C4-2B (cell line): Measurements from ENCODE around the gene GFRA1.

ENCODE experiments used
- H3K27ac ChIP-seq: fragments of 450-650 bp; 2 replicates; pipeline ENCODE4 v1.5.1; 2017
- ZFX ChIP-seq: fragments of 450-650 bp; IDR thresholded peaks from 2 replicates; pipeline ENCODE4 v1.6.1; 2017
- TF ChIP-seq, protein P1 (sequence below): fragments of 450-650 bp; conservative IDR thresholded peaks from 2 replicates; pipeline ENCODE4 v1.5.1; 2017; ENCODE audit warnings: mild to moderate bottlenecking

The GFRA1 gene

DNA sequence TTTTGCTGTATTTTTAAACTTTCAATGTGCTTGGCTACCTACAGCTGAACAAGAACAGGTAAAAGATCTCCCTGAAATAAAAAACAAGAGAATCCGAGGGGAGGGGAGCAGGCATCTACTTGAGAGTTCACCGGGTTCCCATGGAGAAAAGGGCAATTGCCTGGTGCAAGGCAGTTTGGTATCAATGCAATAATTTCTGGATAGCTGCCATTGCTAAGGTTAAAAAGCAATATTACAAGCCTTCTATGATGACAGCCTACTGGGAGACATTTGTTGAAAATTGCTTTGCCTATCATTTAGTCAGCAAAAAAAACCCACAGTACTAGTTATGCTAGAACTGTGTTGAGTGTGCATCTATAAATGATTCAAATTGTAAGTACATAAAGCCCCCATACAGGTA lies 82.1 kb downstream of the GFRA1 start:
- TF ChIP-seq, protein P1, sequence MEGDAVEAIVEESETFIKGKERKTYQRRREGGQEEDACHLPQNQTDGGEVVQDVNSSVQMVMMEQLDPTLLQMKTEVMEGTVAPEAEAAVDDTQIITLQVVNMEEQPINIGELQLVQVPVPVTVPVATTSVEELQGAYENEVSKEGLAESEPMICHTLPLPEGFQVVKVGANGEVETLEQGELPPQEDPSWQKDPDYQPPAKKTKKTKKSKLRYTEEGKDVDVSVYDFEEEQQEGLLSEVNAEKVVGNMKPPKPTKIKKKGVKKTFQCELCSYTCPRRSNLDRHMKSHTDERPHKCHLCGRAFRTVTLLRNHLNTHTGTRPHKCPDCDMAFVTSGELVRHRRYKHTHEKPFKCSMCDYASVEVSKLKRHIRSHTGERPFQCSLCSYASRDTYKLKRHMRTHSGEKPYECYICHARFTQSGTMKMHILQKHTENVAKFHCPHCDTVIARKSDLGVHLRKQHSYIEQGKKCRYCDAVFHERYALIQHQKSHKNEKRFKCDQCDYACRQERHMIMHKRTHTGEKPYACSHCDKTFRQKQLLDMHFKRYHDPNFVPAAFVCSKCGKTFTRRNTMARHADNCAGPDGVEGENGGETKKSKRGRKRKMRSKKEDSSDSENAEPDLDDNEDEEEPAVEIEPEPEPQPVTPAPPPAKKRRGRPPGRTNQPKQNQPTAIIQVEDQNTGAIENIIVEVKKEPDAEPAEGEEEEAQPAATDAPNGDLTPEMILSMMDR: no peak
- TF ChIP-seq ZFX: no peak
- no peak overlapping the region for H3K27ac ChIP-seq

DNA sequence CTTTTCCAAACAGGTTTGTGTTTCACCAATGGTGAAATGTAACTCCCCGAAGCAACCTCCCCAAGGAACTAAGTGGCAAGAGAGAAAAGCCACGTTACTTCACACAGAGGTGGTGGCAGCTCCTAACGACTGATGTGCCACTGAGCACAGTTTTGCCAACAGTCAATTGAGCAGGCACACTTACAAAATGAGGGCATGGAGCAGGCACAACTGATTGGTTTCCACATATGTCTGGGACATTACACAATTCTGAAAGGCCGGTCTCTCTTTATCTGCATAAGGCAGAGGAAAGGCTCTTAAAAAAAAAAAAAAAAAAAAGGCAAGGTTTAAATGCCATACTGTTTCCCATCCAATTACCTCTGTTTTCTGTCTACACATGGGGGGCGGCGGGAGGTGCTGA lies 86.7 kb downstream of the GFRA1 start:
- no peak for TF ChIP-seq ZFX
- TF ChIP-seq, protein P1: no peak
- no peak overlapping the region for H3K27ac ChIP-seq

DNA sequence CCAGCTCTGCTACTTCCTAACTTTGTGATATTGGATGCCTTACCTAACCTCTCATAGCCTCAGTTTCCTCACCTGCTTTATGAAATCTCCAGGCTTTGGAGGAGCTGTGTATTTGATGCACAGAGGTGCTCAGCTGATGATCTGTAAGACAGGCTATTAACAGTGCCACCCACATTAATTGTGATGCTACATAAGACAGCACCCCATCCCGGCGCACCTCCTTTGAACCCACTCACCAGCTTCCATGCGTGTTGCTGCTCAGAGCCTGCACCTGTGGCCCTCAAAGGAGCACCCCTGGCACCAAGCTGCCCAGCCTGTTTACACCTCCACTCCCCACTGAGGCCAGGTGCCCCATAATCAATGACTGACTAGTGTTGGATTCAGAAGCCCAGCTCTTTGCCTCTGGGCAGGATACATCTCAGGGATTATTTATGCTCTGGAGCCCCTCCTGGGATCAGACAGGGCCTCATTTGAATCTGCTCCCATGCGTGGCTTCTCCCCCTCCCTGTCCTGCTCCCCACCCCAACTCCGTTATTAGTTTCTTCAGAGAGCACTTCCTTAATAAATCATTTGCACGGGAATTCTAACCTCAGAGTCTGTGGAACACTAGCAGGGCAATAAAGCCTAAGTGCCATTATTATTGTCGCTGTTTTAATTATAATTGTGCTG lies 87.7 kb downstream of the GFRA1 start:
- no peak overlapping the region for H3K27ac ChIP-seq
- TF ChIP-seq, protein P1: no peak
- TF ChIP-seq ZFX: no peak

DNA sequence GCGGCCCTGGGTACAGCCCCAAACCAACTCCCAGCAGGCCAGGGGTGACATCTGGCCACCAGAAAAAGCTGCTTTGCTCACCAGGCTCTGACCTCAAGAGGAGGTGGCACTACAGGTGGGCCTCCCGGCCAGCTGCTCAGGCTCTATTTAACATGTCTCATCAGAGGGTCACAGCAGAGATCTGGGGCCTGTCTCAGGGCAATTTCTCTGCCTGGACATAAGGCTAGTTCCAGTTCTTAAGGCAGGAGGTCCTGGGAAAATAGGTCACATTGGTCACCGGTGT lies 88.6 kb downstream of the GFRA1 start:
- TF ChIP-seq ZFX: no peak
- TF ChIP-seq, protein P1: no peak
- no peak overlapping the region for H3K27ac ChIP-seq

DNA sequence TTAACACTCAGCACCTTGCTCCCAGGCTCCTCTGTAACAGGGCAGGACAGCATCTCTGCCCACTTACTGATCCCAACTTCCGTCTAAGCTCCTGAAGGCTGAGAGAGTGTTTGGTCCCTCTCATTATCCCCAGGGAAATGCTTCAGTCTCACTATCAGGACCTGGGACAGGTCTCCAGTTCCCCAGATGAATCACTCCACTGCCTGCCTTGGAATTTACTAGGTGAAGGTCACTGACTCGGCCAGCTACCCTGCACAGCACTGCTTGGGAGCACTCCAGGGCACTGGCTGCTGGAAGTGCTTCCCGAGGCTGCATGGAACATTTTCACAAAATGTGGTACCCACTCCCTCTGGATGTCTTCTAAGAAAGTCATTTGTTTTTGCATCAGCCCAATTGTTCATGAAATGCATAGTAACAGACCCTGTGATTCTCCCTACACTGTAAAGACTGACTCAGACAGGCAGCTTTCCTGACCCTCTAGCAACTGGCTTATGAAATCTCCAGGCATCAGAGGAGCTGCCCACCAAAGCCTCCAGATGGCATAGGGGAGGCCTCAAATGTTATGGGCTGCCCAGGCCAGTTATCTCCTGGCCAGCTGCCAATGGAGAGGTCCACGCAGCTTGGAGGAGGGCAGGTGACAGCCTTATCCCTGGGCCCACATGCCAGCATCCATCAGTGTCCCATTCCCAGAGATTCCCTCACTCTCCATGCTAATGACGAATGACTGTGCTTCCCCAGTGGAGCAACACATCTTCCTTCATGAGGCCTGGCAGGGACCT lies 89.1 kb downstream of the GFRA1 start:
- TF ChIP-seq, protein P1: no peak
- H3K27ac ChIP-seq: no peak overlapping the region

DNA sequence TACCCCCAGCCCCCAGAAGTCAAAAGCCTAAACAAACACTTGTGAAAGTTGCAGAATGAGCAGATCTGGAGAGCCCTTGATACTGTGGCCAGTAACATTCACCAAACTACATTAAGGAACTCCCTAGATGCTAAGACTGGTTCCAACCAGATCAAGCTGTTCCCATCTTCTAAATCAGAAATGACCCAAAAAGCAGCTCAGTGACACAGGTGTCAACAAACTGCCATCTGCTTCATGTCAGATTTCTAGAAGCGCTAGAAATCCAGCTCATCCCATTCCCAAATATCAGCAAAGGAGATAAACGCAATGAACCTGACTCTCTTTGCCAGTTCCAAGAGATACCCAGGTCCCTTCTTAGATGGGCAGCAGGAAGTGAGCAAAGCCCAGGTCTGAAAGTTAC lies 90.6 kb downstream of the GFRA1 start:
- H3K27ac ChIP-seq: no peak overlapping the region
- TF ChIP-seq, protein P1: no peak
- TF ChIP-seq ZFX: no peak

DNA sequence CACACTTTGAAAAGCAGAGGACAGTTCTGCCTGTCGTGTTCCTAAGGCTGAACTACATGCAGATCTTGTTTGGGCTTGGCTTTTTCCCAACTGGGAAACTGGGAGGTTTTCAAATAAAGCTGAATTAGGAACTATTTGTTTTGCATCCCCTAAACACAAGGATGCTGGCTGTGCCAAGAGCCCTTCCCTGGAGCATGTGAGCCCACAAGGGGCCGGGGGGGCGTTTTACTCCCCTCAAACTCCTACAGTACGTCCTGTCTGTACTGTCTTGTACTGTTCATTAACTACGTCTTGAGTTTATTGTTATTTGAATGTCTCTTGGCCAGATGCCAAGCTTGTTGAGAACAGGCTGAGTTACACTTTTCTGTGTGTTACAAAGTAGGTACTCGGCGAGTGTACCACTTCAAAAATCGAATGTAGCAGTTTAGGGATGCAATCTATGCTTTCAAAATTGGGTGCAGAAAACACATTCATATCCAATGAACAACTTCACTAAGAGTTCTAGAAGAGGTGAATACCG lies 94.9 kb downstream of the GFRA1 start:
- TF ChIP-seq, protein P1: no peak
- TF ChIP-seq ZFX: no peak
- H3K27ac ChIP-seq: no peak overlapping the region
